HUES6 (cell line): ENCODE data around the gene SLC31A1.

Experiments
- H3K27ac ChIP-seq: 2 replicates; pipeline ENCODE4 v1.7.0; 2013; ENCODE audit warnings: low read depth, mild to moderate bottlenecking, low read length, inconsistent platforms
- H3K27me3 ChIP-seq: 2 replicates; pipeline ENCODE4 v1.6.1; 2013; ENCODE audit warnings: low read length; ENCODE audit not compliant: control insufficient read depth, insufficient read depth
- H3K36me3 ChIP-seq: 2 replicates; pipeline ENCODE4 v1.6.1; 2013; ENCODE audit warnings: low read length; ENCODE audit not compliant: control insufficient read depth, insufficient read depth
- H3K4me1 ChIP-seq: 2 replicates; pipeline ENCODE4 v1.6.1; 2013; ENCODE audit warnings: low read length; ENCODE audit not compliant: control insufficient read depth, insufficient read depth
- H3K4me3 ChIP-seq: 2 replicates; pipeline ENCODE4 v1.5.1; 2013; ENCODE audit warnings: low read depth, low read length
- H3K9ac ChIP-seq: one replicate; pipeline ENCODE4 v1.6.1; 2013; ENCODE audit warnings: mild to moderate bottlenecking, low read length
- H3K9me3 ChIP-seq: 2 replicates; pipeline ENCODE4 v1.6.1; 2013; ENCODE audit warnings: low read depth, low read length; ENCODE audit not compliant: control insufficient read depth, insufficient read depth

SLC31A1 gene

DNA sequence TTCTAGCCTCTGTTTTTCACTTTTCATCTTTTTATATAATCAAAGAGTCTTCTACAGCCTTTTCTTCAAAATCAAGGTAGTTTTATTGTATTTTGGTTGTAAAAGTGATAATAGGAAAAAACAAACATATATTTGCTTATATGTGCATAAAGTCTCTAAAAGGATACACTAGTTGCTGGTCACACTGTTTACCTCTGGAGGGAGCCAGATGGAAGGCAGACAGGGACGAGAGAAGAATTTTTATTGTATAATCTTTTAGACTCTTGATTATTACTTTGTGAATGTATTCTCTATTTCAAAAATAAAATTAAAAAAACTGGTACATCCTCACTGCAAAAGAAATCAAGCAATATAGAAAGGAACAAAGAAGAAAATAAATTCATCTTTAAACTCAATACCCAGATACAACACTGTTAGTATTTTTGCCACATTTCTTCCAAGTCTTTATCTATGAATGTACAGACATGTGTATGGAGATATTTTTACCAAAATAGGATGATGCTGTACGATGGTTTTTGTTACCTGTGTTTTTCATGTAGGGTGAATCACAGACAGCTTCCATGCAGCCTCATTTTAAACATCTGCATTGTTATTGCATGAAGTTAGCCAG lies 88.0 kb downstream of the SLC31A1 start:
- H3K9ac ChIP-seq: no peak overlapping the region
- no peaks in the 10 kb centered on the region for H3K9me3 ChIP-seq
- H3K4me3 ChIP-seq: no peak overlapping the region
- H3K36me3 ChIP-seq: no peaks in the 10 kb centered on the region
- no peaks in the 10 kb centered on the region for H3K27me3 ChIP-seq
- no peaks in the 10 kb centered on the region for H3K4me1 ChIP-seq
- no peak overlapping the region for H3K27ac ChIP-seq

DNA sequence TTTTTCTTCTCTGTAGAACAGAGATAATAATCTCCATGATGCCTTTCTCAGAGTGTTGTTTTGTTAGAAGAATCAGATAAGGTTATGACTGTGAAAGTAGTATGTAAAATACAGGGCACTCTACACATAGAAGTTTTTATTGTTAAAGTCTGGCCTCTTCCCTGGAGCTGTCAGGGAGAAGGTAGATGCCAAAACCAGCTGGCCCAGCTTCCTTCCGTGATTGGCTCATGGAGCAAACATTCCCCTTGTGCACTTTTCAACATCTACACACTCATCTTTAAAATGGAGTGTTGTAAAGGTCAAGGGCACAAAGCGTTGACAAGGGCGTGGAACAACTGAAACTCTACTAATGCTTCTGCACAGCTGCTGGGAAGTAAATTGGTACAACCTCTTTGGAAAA lies 89.2 kb downstream of the SLC31A1 start:
- Histone ChIP-seq H3K36me3 (no peaks in the 10 kb centered on the region), H3K4me1 (no peaks in the 10 kb centered on the region), H3K27me3 (no peaks in the 10 kb centered on the region), H3K27ac (no peak overlapping the region), H3K9me3 (no peaks in the 10 kb centered on the region), H3K4me3 (no peak overlapping the region), H3K9ac (no peak overlapping the region)

DNA sequence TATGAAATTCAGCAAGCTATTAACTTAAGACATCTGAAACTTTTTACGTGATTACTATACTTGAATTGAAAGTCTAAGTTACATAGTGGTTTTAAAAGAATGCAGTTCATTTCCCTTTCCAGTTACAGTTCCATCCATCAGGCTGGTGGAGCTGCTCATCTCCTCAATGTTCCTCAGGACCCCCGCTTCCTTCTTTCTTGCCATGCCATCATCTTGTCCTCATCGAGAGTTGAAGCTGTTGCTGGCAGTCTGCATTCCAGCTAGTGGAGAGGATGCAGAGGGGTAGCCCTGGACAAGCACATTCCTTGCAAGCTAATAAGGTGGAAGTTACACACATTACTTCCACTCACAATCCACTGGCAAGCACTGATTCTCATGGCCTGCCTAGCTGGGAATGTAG lies 90.6 kb downstream of the SLC31A1 start:
- Histone ChIP-seq H3K27ac (no peak overlapping the region), H3K9ac (no peak overlapping the region), H3K9me3 (no peaks in the 10 kb centered on the region), H3K36me3 (no peaks in the 10 kb centered on the region), H3K27me3 (no peaks in the 10 kb centered on the region), H3K4me1 (no peaks in the 10 kb centered on the region), H3K4me3 (no peak overlapping the region)

DNA sequence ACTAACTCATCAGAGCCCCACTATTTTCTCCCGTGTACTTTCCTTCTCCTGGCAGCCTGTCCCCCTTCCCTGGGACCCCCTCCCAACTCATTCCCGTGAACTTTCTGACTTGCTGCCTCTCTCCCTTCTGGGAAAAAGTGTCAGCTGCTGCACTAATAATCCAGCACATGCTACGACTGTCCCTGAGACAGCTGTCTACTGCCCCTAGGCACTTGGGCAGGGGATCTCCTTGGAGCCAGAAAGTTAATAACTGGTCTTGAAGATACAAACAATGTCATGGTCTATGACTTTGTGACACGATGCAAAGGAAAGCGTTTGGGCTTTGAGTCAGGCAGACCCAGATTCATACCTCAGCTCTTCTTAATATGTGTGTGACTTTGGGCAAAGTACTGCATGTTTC lies 91.9 kb downstream of the SLC31A1 start:
- Histone ChIP-seq H3K36me3 (no peaks in the 10 kb centered on the region), H3K9me3 (no peaks in the 10 kb centered on the region), H3K9ac (no peak overlapping the region)

More for the DNA sequence above, 91.9 kb downstream of the SLC31A1 start:
- H3K4me1 ChIP-seq: no peaks in the 10 kb centered on the region
- H3K27me3 ChIP-seq: no peaks in the 10 kb centered on the region
- H3K4me3 ChIP-seq: no peak overlapping the region
- no peak overlapping the region for H3K27ac ChIP-seq
